ENCODE data around the gene DESI1.

- TF ChIP-seq ZNF274 (IDR thresholded peaks at IDR 0.05; ENCODE audit: low read depth, low read length) = no peak
- no peak for TF ChIP-seq YY1 (IDR thresholded peaks at IDR 0.05; ENCODE audit: insufficient read depth, insufficient read length)
- no peak for TF ChIP-seq SUZ12 (IDR thresholded peaks at IDR 0.05; ENCODE audit: extremely low read depth, insufficient read depth, insufficient read length)
These were observed 17.3 kb upstream of the DESI1 start for GRCh38 chr22:41638124-41638523.
